ENCODE measurements around the gene C17orf75.
"Not testable (repeated sequence)": the region's sequence is repeated elsewhere in the genome, so short reads cannot be mapped to it uniquely, and the experiment has no call there.

Gene C17orf75

GRCh38 chr17:32341857-32342602 is at the start of gene C17orf75:
Gene C17orf75 (minus strand): TSS chr17:32342173. CDS start chr17:32342139, 34 bp downstream.
- DNase-seq (ENCODE audit: low read depth in 2 of 2) = peak; percentile 70 to 74

- no peak for DNase-seq (ENCODE audit: low read depth in 2 of 2)
These were observed 46.9 kb upstream of the C17orf75 start for GRCh38 chr17:32388613-32389459.

GRCh38 chr17:32388128-32388527 is 46.2 kb upstream of the C17orf75 start:
- DNase-seq (ENCODE audit: low read depth in 2 of 2) = not testable (repeated sequence)

- DNase-seq (ENCODE audit: low read depth in 2 of 2) = no peak
These were observed 44.9 kb upstream of the C17orf75 start for GRCh38 chr17:32386844-32387243.

- DNase-seq (ENCODE audit: low read depth in 2 of 2) = no peak
These were observed 44.0 kb upstream of the C17orf75 start for GRCh38 chr17:32385971-32386370.

GRCh38 chr17:32385121-32385520 is 43.1 kb upstream of the C17orf75 start:
- DNase-seq (ENCODE audit: low read depth in 2 of 2) = no peak

GRCh38 chr17:32383926-32384434 is 42.0 kb upstream of the C17orf75 start:
- no peak for DNase-seq (ENCODE audit: low read depth in 2 of 2)

- no peak for DNase-seq (ENCODE audit: low read depth in 2 of 2)
These were observed 40.7 kb upstream of the C17orf75 start for GRCh38 chr17:32382526-32383223.

GRCh38 chr17:32370426-32370825 is 28.5 kb upstream of the C17orf75 start:
- no peak for DNase-seq (ENCODE audit: low read depth in 2 of 2)

- DNase-seq (ENCODE audit: low read depth in 2 of 2) = no peak
These were observed 19.3 kb upstream of the C17orf75 start for GRCh38 chr17:32361270-32361669.

- DNase-seq (ENCODE audit: low read depth in 2 of 2) = no peak
These were observed 15.6 kb upstream of the C17orf75 start for GRCh38 chr17:32357615-32358014.

- DNase-seq (ENCODE audit: low read depth in 2 of 2) = no peak
These were observed 14.8 kb upstream of the C17orf75 start for GRCh38 chr17:32356750-32357149.

- no peak for DNase-seq (ENCODE audit: low read depth in 2 of 2)
These were observed 14.4 kb upstream of the C17orf75 start for GRCh38 chr17:32356378-32356743.

GRCh38 chr17:32355649-32356377 is 13.8 kb upstream of the C17orf75 start:
- no peak for DNase-seq (ENCODE audit: low read depth in 2 of 2)

GRCh38 chr17:32352734-32353133 is 10.8 kb upstream of the C17orf75 start:
- DNase-seq (ENCODE audit: low read depth in 2 of 2) = not testable (repeated sequence)

GRCh38 chr17:32350666-32351418 is 8.9 kb upstream of the C17orf75 start:
- no peak for DNase-seq (ENCODE audit: low read depth in 2 of 2)

- DNase-seq (ENCODE audit: low read depth in 2 of 2) = peak; percentile 90 to 92
These were observed 8.1 kb upstream of the C17orf75 start, which contains the start of gene ZNF207 for GRCh38 chr17:32349854-32350665. Gene ZNF207 (plus strand): TSS chr17:32350157. CDS start chr17:32350286, 129 bp downstream.

- no peak for DNase-seq (ENCODE audit: low read depth in 2 of 2)
These were observed 7.5 kb upstream of the C17orf75 start for GRCh38 chr17:32349503-32349853.

GRCh38 chr17:32348483-32348800 is 6.5 kb upstream of the C17orf75 start:
- no peak for DNase-seq (ENCODE audit: low read depth in 2 of 2)
